H1 (cell line): ENCODE measurements around the gene KHDRBS2. TPM values are rescaled to one million over a fixed set of nuclear protein-coding genes. Genes with fewer than 3 reads are reported as not detected.

Source experiments
- CTCF ChIA-PET: fragments of 300-600 bp; sonication (Branson Sonifier 250); formaldehyde crosslinking; loops from one replicate; lab custom pipeline; 2021; ENCODE audit not compliant: partially characterized antibody; lab: Charles Lee
- POLR2A ChIA-PET: fragments of 300-600 bp; sonication (Branson Sonifier 250); formaldehyde crosslinking; loops from one replicate; lab custom pipeline; 2021; ENCODE audit warnings: inconsistent platforms; ENCODE audit not compliant: partially characterized antibody; lab: Charles Lee
- DNase-seq, 2 experiments: peaks; one replicate each; pipeline versions ENCODE4 v3.0.0 to v3.0.0-alpha.2; 2010 to 2022; ENCODE audit warnings: low spot score in 2 of 2, low read depth in 1 of 2, mixed read lengths in 1 of 2
- FAIRE-seq: peaks from 2 replicates; lab custom pipeline; 2011; peaks lifted over from hg19 to GRCh38; lab: Jason Lieb, UNC
- H2AFZ ChIP-seq: 2 replicates; pipeline ENCODE4 v1.8.1; 2012; ENCODE audit warnings: low read length, inconsistent platforms
- H2AK5ac ChIP-seq: 2 replicates; pipeline ENCODE4 v1.6.1; 2013; ENCODE audit warnings: low read depth, low read length
- H2BK120ac ChIP-seq: replicated peaks from 2 replicates; pipeline ENCODE3; 2013; ENCODE audit warnings: low read depth, low read length, inconsistent platforms
- H2BK12ac ChIP-seq: 2 replicates; pipeline ENCODE4 v1.6.1; 2013; ENCODE audit warnings: low read depth, low read length
- H2BK15ac ChIP-seq: 2 replicates; pipeline ENCODE4 v1.6.1; 2013; ENCODE audit warnings: low read length
- H2BK20ac ChIP-seq: 2 replicates; pipeline ENCODE4 v1.6.1; 2013; ENCODE audit warnings: low read length
- H2BK5ac ChIP-seq: 2 replicates; pipeline ENCODE4 v1.6.1; 2013; ENCODE audit warnings: low read depth, low read length
- H3K14ac ChIP-seq: 2 replicates; pipeline ENCODE4 v1.6.1; 2013; ENCODE audit warnings: inconsistent platforms; ENCODE audit not compliant: insufficient read length
- H3K18ac ChIP-seq: 2 replicates; pipeline ENCODE4 v1.6.1; 2013; ENCODE audit warnings: low read length; ENCODE audit errors: extremely low read depth
- H3K23ac ChIP-seq: 2 replicates; pipeline ENCODE4 v1.6.1; 2013; ENCODE audit warnings: inconsistent platforms; ENCODE audit not compliant: insufficient read length
- H3K23me2 ChIP-seq: 2 replicates; pipeline ENCODE4 v1.6.1; 2013; ENCODE audit warnings: low read depth, low read length
- H3K27ac ChIP-seq: 2 replicates; pipeline ENCODE4 v1.6.1; 2011; ENCODE audit warnings: low read depth, low read length, inconsistent platforms
- H3K27me3 ChIP-seq, 4 experiments: replicated peaks in 1 of 4; 1 replicate in 1 of 4; 2 replicates in 3 of 4; pipeline versions ENCODE4 v1.6.1 to v1.8.1; 2011 to 2013; ENCODE audit warnings: low read length in 3 of 4, mild to moderate bottlenecking in 3 of 4, inconsistent platforms in 2 of 4, mixed read lengths in 2 of 4, moderate library complexity in 1 of 4; ENCODE audit not compliant: control insufficient read depth in 3 of 4, insufficient read depth in 3 of 4; ENCODE audit errors: extremely low read depth in 1 of 4
- H3K36me3 ChIP-seq, 4 experiments: 2 replicates each; pipeline versions ENCODE4 v1.6.1 to v1.8.1; 2011 to 2013; ENCODE audit warnings: mild to moderate bottlenecking in 4 of 4, low read length in 3 of 4, moderate library complexity in 2 of 4, control low read depth in 1 of 4, inconsistent platforms in 1 of 4; ENCODE audit not compliant: insufficient read depth in 4 of 4, control insufficient read depth in 2 of 4
- H3K4ac ChIP-seq: replicated peaks from 2 replicates; pipeline ENCODE3; 2013; ENCODE audit warnings: low read length, low read depth, mixed read lengths, inconsistent platforms; ENCODE audit not compliant: insufficient read length
- H3K4me1 ChIP-seq, 4 experiments: replicated peaks in 1 of 4; 1 replicate in 1 of 4; 2 replicates in 3 of 4; pipeline versions ENCODE4 v1.6.1 to v1.8.1; 2011 to 2013; ENCODE audit warnings: low read length in 3 of 4, inconsistent platforms in 2 of 4, mixed read lengths in 1 of 4; ENCODE audit not compliant: insufficient read depth in 4 of 4, control insufficient read depth in 3 of 4
- H3K4me2 ChIP-seq, 2 experiments: 2 replicates each; pipeline versions ENCODE4 v1.6.1 to v1.8.1; 2011 to 2013; ENCODE audit warnings: low read depth in 2 of 2, low read length in 2 of 2, control low read depth in 1 of 2, inconsistent platforms in 1 of 2, mild to moderate bottlenecking in 1 of 2; ENCODE audit not compliant: insufficient read depth in 1 of 2
- H3K4me3 ChIP-seq, 4 experiments: fragments of 200-600, 300-600 bp in 1 of 4; sonication (generic), shearing (Covaris generic), sonication (Bioruptor Twin) in 1 of 4; 2 replicates each; pipeline versions ENCODE4 v1.5.1 to v1.8.1; 2011 to 2016; ENCODE audit warnings: low read length in 4 of 4, low read depth in 3 of 4, control low read depth in 2 of 4, inconsistent platforms in 2 of 4, mild to moderate bottlenecking in 2 of 4, mixed read lengths in 1 of 4, moderate library complexity in 1 of 4; ENCODE audit not compliant: insufficient read depth in 2 of 4; ENCODE audit errors: extremely low read depth in 1 of 4
- H3K56ac ChIP-seq: replicated peaks from 2 replicates; pipeline ENCODE3; 2013; ENCODE audit warnings: low read depth, mild to moderate bottlenecking, mixed read lengths, low read length, inconsistent platforms; ENCODE audit not compliant: insufficient read length
- H3K79me1 ChIP-seq: 2 replicates; pipeline ENCODE4 v1.6.1; 2013; ENCODE audit warnings: low read depth, low read length, control low read depth
- H3K79me2 ChIP-seq, 2 experiments: 2 replicates each; pipeline versions ENCODE4 v1.6.1 to v1.8.1; 2012 to 2013; ENCODE audit warnings: low read length in 2 of 2, mild to moderate bottlenecking in 2 of 2, inconsistent platforms in 1 of 2; ENCODE audit not compliant: insufficient read depth in 2 of 2, control insufficient read depth in 1 of 2
- H3K9ac ChIP-seq, 4 experiments: replicated peaks in 1 of 4; 1 replicate in 1 of 4; 2 replicates in 3 of 4; pipeline versions ENCODE4 v1.6.1 to v1.8.1; 2011 to 2013; ENCODE audit warnings: low read depth in 3 of 4, low read length in 3 of 4, control low read depth in 2 of 4, mild to moderate bottlenecking in 2 of 4, moderate library complexity in 2 of 4, inconsistent platforms in 1 of 4; ENCODE audit errors: extremely low read depth in 1 of 4
- H3K9me3 ChIP-seq, 2 experiments: 2 replicates each; pipeline versions ENCODE4 v1.6.1 to v1.8.1; 2012 to 2013; ENCODE audit warnings: mild to moderate bottlenecking in 2 of 2, moderate library complexity in 2 of 2, control low read depth in 1 of 2, inconsistent platforms in 1 of 2, low read depth in 1 of 2, low read length in 1 of 2, mixed read lengths in 1 of 2; ENCODE audit not compliant: insufficient read depth in 2 of 2
- H4K20me1 ChIP-seq, 2 experiments: replicated peaks in 1 of 2; 2 replicates each; pipeline versions ENCODE3 to v1.8.1; 2011 to 2013; ENCODE audit warnings: inconsistent platforms in 2 of 2, low read length in 2 of 2, mild to moderate bottlenecking in 1 of 2; ENCODE audit not compliant: insufficient read depth in 2 of 2, control insufficient read depth in 1 of 2
- H4K5ac ChIP-seq: 2 replicates; pipeline ENCODE4 v1.6.1; 2013; ENCODE audit warnings: low read length, low read depth, mixed read lengths, inconsistent platforms; ENCODE audit not compliant: insufficient read length
- H4K8ac ChIP-seq: 2 replicates; pipeline ENCODE4 v1.8.0; 2013; ENCODE audit warnings: mild to moderate bottlenecking, moderate library complexity, low read length, inconsistent platforms; ENCODE audit not compliant: insufficient read depth; ENCODE audit errors: extremely low read depth
- H4K91ac ChIP-seq: replicated peaks from 2 replicates; pipeline ENCODE3; 2013; ENCODE audit warnings: low read length, mixed read lengths, inconsistent platforms; ENCODE audit not compliant: insufficient read length
- CBX5 ChIP-seq: fragments of 300-800, 300-1000 bp; sonication (generic); IDR thresholded peaks from 2 replicates; pipeline ENCODE4 v1.7.1; 2016; ENCODE audit warnings: antibody characterized with exemption, low read length, low read depth
- CREB1 ChIP-seq: IDR thresholded peaks from 2 replicates; pipeline ENCODE4 v1.6.1; 2012; ENCODE audit warnings: inconsistent platforms
- EGR1 ChIP-seq: IDR thresholded peaks from 2 replicates; pipeline ENCODE4 v1.6.1; 2011; ENCODE audit warnings: low read depth, low read length, borderline replicate concordance
- GABPA ChIP-seq: IDR thresholded peaks from 2 replicates; pipeline ENCODE4 v1.6.1; 2011; ENCODE audit warnings: mild to moderate bottlenecking, low read length, moderate library complexity, borderline replicate concordance; ENCODE audit not compliant: insufficient read depth
- MAFK ChIP-seq: IDR thresholded peaks from 2 replicates; pipeline ENCODE4 v1.6.1; 2012; ENCODE audit warnings: low read depth, mild to moderate bottlenecking, improper control_type of control experiment, low read length
- RNF2 ChIP-seq: fragments of 200-900, 300-1000 bp; sonication (generic); IDR thresholded peaks from 2 replicates; pipeline ENCODE4 v1.7.1; 2016; ENCODE audit warnings: borderline replicate concordance, low read depth, mild to moderate bottlenecking, antibody characterized with exemption, low read length; ENCODE audit not compliant: poor library complexity, severe bottlenecking; ENCODE audit errors: missing control alignments
- SUZ12 ChIP-seq: fragments of 200-600 bp; sonication (generic); IDR thresholded peaks from 2 replicates; pipeline ENCODE4 v1.6.1; 2012; ENCODE audit warnings: mild to moderate bottlenecking, inconsistent platforms, low read length, moderate library complexity, mixed read lengths
- TBP ChIP-seq: IDR thresholded peaks from 2 replicates; pipeline ENCODE4 v1.6.1; 2011; ENCODE audit warnings: low read depth, low read length, improper control_type of control experiment
- polyA plus RNA-seq, 7 experiments: library from polyadenylated mRNA; depleted of rRNA in 3 of 7; stranded (reverse) in 5 of 7; unstranded in 2 of 7; fragments of >200 nt in 5 of 7; fragments of 200-250 nt in 2 of 7; gene quantifications; 1 replicate in 5 of 7; 2 replicates in 1 of 7; 4 replicates in 1 of 7; pipeline versions ENCODE4 v1.2.1 to v1.2.3, GENCODE V29; 2011 to 2013; ENCODE audit warnings: missing spikeins in 2 of 7, mixed read lengths in 2 of 7
- total RNA-seq: library from RNA; stranded (reverse); fragmentation: NEBNext Ultra II Directional; extraction: Animal tissue kit (Norgen Biotek cat#: 25700); gene quantifications from 2 replicates; pipeline ENCODE4 v1.2.1, GENCODE V29; 2021

Gene KHDRBS2
- total and polyA plus RNA-seq, 2 of the 8 experiments (the other 6 are each of a cell fraction or from before 2014, with no cell fraction given): 5.2 to 7.7 TPM

DNA sequence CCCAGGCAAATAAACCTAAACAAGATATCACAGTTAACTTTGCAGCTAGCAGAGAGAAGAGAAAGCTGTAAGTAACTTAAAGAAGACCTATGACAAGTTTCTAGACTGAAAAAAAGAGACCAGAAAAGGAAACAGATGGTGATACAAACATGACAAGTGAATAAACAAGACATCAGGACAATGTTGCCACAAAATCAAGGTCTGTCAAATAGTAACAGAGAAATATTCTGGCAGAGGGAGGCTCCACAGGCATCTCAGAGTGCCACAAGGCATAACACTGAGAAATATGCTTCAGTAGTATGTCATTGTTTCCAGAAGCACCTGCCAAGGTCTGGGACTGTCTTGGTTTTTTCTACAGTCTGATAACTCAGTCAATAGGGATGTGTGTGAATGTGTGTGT, 332.2 kb downstream of the KHDRBS2 start:
- Histone ChIP-seq H3K4me1 (no peaks in the 10 kb centered on the region), H2BK120ac (no peak overlapping the region), H3K4me2 (no peak overlapping the region), H3K18ac (no peak overlapping the region), H2AFZ (no peak overlapping the region), H3K56ac (no peak overlapping the region), H3K23me2 (no peaks in the 10 kb centered on the region; the same call in 1 of the 2 replicates), H2BK12ac (no peak overlapping the region), H3K23ac (no peak overlapping the region), H4K20me1 (no peaks in the 10 kb centered on the region), H3K79me1 (no peaks in the 10 kb centered on the region; the same call in 1 of the 2 replicates), H3K36me3 (no peaks in the 10 kb centered on the region; a peak in 1 of 8 replicates), H4K5ac (no peak overlapping the region), H3K27ac (no peak overlapping the region), H3K9me3 (peaks cover 7 to 15% of the 10 kb centered on the region in 2 experiments; a peak in 3 of 4 replicates), H2AK5ac (no peak overlapping the region), H3K4ac (no peak overlapping the region), H4K91ac (no peak overlapping the region), H3K9ac (no peak overlapping the region), H2BK20ac (no peak overlapping the region), H3K27me3 (no peaks in the 10 kb centered on the region; a peak in 1 of 7 replicates), H2BK5ac (no peak overlapping the region), H3K14ac (no peak overlapping the region), H2BK15ac (no peak overlapping the region), H3K79me2 (no peaks in the 10 kb centered on the region), H3K4me3 (no peak overlapping the region), H4K8ac (no peak overlapping the region)
- ChIA-PET POLR2A (no interaction called here), CTCF (interaction anchor here (0.6 kb wide), 1 partner anchor 36 kb away, joined by 4 read pairs; no protein-coding TSS in a partner anchor)
- TF ChIP-seq RNF2 (no peak), MAFK (no peak), CREB1 (no peak), EGR1 (no peak), CBX5 (no peak), GABPA (no peak), TBP (no peak), SUZ12 (no peak)
- DNase-seq (no peak), FAIRE-seq (no peak)
